ENCODE measurements around the gene FOS.
"Not testable (repeated sequence)": the region's sequence is repeated elsewhere in the genome, so short reads cannot be mapped to it uniquely, and the experiment has no call there.

FOS gene

DNA sequence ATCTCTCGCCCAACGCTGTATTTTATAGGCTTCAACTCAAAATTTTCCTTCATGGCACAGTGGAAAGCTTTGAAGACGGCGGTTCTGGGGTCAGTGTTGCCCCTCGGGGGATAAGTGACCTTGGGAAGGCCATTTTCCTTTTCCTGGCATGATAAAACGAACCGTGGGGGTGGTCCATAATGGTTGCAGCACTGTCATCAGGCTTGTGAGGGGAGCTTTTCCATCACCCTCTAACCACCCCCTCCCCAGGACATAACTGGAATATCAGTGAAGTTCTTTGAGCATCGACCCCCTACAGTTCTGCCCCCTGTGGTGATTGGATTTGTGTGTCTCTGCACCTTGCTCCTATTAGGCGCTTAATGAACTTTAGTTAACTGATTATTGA is 16.0 kb downstream of the FOS start:
- DNase-seq (no peak), ATAC-seq (no peak)

- ATAC-seq (no peak), DNase-seq (peak; percentile 44)
Measured at GRCh38 chr14:75295061-75295461, 16.4 kb downstream of the FOS start.

DNA sequence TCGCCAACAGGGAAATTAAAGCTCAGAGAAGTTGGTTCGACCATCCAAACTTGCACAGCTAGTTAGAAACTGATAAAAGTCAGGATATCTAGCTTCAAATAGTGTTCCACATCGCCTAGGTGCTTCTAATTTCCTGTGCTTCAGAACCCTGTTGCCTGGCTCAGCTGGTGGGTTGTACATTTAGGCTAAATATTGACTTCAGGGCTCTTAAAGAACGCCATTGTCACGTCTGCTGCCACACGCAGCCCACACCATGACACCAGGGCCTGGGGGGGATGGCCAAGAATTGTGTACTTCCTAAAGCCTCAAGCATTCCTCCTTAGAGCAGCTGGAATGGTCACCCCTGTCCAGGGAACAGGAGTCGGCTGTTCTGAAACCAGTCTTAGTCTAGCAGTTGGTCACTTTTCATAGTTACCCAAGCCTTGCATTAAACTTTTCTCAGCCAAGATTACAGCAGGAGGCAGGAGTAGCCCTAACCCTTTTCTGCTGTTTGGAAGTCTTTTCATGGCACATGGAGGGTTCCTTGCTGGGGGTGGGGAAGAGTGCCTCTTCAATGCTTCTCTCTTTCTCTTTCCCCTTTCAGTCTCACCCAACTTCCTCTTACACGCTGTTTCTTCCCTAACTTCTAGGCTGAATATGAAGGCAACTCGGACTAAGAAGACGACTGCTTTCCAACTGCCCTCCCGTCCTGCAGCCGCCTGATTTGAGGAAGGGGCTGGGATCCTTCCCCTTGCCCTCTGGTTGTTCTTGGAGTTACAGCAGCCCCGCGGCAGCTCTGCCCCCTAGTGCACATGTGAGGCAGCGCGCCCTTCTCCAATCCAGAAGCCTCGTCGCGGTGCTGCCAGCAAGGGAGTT is 17.1 kb downstream of the FOS start:
- ATAC-seq (no peak), DNase-seq (peak; percentile 85)

- DNase-seq, result no peak
- ATAC-seq, result no peak
Measured at GRCh38 chr14:75297411-75298040, 18.9 kb downstream of the FOS start.

GRCh38 chr14:75298187-75298965 is 19.7 kb downstream of the FOS start:
- DNase-seq (no peak), ATAC-seq (no peak)

- ATAC-seq (no peak), DNase-seq (no peak)
Measured at GRCh38 chr14:75299059-75299458, 20.4 kb downstream of the FOS start.

GRCh38 chr14:75299576-75299975 is 20.9 kb downstream of the FOS start:
- DNase-seq (no peak), ATAC-seq (no peak)

GRCh38 chr14:75301666-75302325 is 23.2 kb downstream of the FOS start:
- peak; percentile 73 for ATAC-seq
- DNase-seq, result peak; percentile 53

DNA sequence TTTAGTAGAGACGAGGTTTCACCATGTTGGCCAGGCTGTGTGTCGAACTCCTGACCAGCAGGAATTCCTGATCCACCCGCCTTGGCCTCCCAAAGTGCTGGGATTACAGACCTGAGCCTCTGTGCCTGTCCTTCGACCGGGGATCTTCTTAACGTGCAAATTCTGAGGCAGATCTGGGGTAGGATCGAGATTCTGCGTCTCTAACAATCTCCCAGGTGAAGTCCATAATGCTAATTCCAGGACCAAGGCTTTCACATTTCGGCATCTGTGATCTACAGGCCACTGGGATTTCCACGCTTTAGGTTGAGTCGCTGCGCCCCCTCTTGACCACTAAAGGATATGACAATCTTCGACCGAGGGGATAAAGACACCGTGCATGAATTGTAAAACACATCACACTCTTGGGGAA is 24.8 kb downstream of the FOS start:
- peak; percentile 67 for DNase-seq
- peak; percentile 67 for ATAC-seq

DNA sequence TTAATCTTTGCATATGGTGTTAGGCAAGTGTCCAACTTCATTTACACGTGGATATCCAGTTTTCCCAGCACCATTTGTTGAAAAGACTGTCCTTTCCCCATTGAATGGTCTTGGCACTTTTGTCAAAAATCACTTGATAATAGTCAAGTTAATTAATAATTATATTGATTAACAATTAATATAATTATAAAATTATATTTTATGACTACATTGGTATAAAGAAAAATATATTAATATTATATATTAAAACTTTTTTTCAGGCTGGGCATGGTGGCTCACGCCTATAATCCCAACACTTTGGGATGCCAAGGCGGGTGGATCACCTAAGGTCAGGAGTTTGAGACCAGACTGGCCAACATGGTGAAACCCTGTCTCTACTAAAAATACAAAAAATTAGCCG is 27.8 kb downstream of the FOS start:
- DNase-seq, ATAC-seq: not testable (repeated sequence)

GRCh38 chr14:75306927-75307699 is 28.5 kb downstream of the FOS start:
- no peak for DNase-seq
- ATAC-seq, result peak; percentile 36

- DNase-seq, result peak; percentile 89
- ATAC-seq, result peak; percentile 68
Measured at GRCh38 chr14:75307700-75308379, 29.2 kb downstream of the FOS start.

DNA sequence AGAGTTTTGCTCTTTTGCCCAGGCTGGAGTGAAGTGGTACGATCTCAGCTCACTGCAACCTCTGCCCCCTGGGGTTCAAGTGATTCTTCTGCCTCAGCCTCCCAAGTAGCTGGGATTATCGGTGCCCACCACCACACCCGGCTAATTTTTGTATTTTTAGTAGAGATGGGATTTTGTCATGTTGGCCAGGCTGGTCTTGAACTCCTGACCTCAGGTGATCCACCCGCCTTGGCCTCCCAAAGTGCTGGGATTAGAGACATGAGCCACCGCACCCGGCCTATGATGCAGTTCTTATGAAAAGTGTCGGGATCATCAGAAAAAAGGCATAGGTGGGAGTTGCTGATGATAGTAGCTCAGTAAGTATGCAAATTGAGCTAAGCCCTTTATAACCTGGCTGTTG is 30.4 kb downstream of the FOS start:
- ATAC-seq, DNase-seq: not testable (repeated sequence)

DNA sequence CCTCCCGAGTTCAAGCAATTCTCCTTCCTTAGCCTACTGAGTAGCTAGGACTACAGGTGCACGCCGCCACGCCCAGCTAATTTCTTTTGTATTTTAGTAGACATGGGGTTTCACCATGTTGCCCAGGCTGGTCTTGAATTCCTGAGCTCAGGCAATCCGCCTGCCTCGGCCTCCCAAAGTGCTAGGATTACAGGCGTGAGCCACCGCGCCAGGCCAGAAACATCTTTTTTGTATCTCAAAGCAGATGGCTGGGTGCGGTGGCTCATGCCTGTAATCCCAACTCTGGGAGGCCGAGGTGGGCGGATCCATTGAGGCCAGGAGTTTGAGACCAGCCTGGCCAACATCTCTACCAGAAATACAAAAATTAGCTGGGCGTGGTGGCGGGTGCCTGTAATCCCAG is 30.9 kb downstream of the FOS start:
- ATAC-seq, DNase-seq: not testable (repeated sequence)

DNA sequence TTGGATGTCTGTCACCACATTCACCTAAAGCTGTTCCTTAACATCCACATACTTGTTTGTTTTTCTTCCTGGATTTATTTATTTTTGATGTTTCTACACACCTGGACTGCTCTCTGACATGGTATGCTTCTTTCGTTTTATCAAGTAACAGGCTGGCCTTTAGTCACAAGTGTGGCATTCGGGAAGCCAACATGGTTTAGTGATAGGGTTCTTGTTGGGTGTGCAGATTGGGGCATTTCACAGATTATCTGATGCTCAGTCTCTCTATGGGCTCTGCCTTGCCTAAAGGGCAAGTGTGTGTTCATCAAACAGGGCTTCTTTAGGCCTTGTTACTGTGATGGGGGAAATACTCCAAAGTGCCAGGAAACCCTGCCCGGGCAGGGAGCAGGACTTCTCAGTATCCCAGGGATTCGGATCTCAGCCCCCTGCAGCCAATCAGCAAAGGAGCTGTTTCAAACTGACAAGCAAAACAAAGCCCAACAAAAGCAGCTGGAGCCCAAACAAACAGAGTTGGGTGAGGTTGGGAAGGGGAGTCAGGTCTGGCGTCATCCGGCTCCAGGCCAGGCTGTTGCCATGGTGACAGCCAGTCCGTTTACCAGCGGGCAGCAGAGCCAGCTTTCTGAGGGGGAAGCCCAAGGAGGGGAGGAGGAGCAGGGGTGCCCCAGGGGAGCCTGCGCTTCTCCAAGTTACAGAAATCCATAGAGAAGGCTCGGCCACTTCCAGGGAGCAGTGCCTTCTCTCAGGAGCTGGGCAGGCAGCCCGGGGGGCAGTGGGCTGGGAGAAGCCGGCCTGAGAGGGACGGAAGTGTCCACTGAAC is 31.9 kb downstream of the FOS start:
- DNase-seq (no peak), ATAC-seq (no peak)

DNA sequence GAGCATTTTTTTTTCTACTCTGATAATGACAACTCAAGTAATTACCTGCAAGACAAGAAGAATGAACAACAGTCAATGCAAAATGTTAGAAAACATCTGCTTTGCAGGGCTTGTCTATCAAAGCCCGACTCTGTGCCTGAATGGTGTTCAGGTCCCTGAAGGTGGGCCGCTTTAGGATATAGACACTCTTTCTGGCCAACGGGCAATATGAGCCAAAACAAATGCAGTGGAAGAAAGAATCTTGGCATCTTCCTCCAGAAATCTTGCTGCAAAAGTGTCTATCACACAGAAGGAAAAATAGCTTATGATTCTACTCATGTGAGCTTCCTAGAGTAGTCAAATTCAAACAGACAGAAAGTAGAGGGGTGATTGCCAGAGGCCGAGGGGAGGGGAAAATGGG is 32.7 kb downstream of the FOS start:
- DNase-seq, result no peak
- ATAC-seq, result no peak

- ATAC-seq (no peak), DNase-seq (no peak)
Measured at GRCh38 chr14:75312341-75312740, 33.7 kb downstream of the FOS start.

- no peak for DNase-seq
- ATAC-seq, result no peak
Measured at GRCh38 chr14:75313294-75313693, 34.7 kb downstream of the FOS start.

GRCh38 chr14:75315144-75315543 is 36.5 kb downstream of the FOS start:
- ATAC-seq (no peak), DNase-seq (no peak)

GRCh38 chr14:75317148-75317547 is 38.5 kb downstream of the FOS start:
- ATAC-seq (no peak), DNase-seq (no peak)

Measured in stimulated activated naive CD8-positive, alpha-beta T cell treated with anti-CD3 and anti-CD28 coated beads, Interleukin-15, Interleukin-2, amounts not matched to agents 100 U/mL and 50 U/mL, for 24 hours (primary cell).